SK-N-SH treated with all-trans-retinoic acid at 6 μM for 48 hours (cell line): ENCODE measurements around the gene TTC21B.

Source experiments
- TSHZ2 ChIP-seq: fragments of 250-450 bp; sonication (Bioruptor Pico); IDR thresholded peaks from 2 replicates; pipeline ENCODE4 v1.5.0; 2020; ENCODE audit warnings: mild to moderate bottlenecking, moderate library complexity
- ZC3H10 ChIP-seq: fragments of 250-450 bp; sonication (Bioruptor Pico); IDR thresholded peaks from 2 replicates; pipeline ENCODE4 v1.5.1; 2021; ENCODE audit warnings: mild to moderate bottlenecking, moderate library complexity
- ZFP3 ChIP-seq: fragments of 250-450 bp; sonication (Bioruptor Pico); IDR thresholded peaks from 2 replicates; pipeline ENCODE4 v1.5.0; 2020; ENCODE audit warnings: mild to moderate bottlenecking, moderate library complexity

GRCh38 chr2:165924946-165925345 is 28.6 kb downstream of the TTC21B start:
- no peak for TF ChIP-seq TSHZ2 (CRISPR knock-in tag)
- TF ChIP-seq ZFP3 (CRISPR knock-in tag): no peak
- TF ChIP-seq ZC3H10: no peak
